Adrenal gland (tissue), 12 donors: ENCODE data around the gene CAMK2G. TPM values are rescaled to one million over a fixed set of nuclear protein-coding genes. Genes with fewer than 3 reads are reported as not detected.
A peak's percentile ranks its signal among the peaks of the same experiment; 100 is the strongest.

ENCODE experiments used
- DNase-seq, 7 donors: peaks; one replicate each; pipeline ENCODE4 v3.0.0-alpha.2; 2019 to 2020
- H3K27ac ChIP-seq, 5 donors: fragments of 200-600 bp; sonication (generic) in 4 of 5; 1 replicate in 3 of 5; 2 replicates in 2 of 5; pipeline versions ENCODE4 v1.5.1 to v1.8.0; 2016 to 2020; ENCODE audit warnings: mild to moderate bottlenecking in 1 of 5
- H3K27me3 ChIP-seq: fragments of 200-600 bp; 2 replicates; pipeline ENCODE4 v1.8.0; 2021
- H3K36me3 ChIP-seq, 2 donors: fragments of 200-600 bp; replicated peaks in 1 of 2; 1 replicate in 1 of 2; 2 replicates in 1 of 2; pipeline versions ENCODE4 v1.5.1 to v1.8.0; 2018 to 2022
- H3K4me1 ChIP-seq, 2 donors: fragments of 200-600 bp; replicated peaks in 1 of 2; 1 replicate in 1 of 2; 2 replicates in 1 of 2; pipeline versions ENCODE4 v1.5.1 to v1.8.0; 2018 to 2021
- H3K4me3 ChIP-seq, 4 donors: fragments of 200-600 bp; sonication (generic) in 3 of 4; one replicate each; pipeline ENCODE4 v1.5.1; 2016 to 2018
- H3K9me3 ChIP-seq, 3 donors: fragments of 200-600 bp; sonication (generic) in 1 of 3; replicated peaks in 1 of 3; 1 replicate in 2 of 3; 2 replicates in 1 of 3; pipeline versions ENCODE4 v1.5.1 to v1.8.0; 2016 to 2021
- POLR2A ChIP-seq, 2 donors: fragments of 450-650 bp; IDR thresholded peaks; one replicate each; pipeline ENCODE4 v1.6.1; 2017; ENCODE audit warnings: antibody characterized with exemption in 2 of 2, mild to moderate bottlenecking in 2 of 2, moderate library complexity in 1 of 2
- WGBS, 4 donors: extraction: QIAGEN DNeasy Blood & Tissue Kit in 2 of 4; methylation state at CpG; one replicate each; pipeline versions ENCODE4 v1.1.5 to v1.1.7; 2013 to 2017; 5-methylcytosine and 5-hydroxymethylcytosine counted together
- intact Hi-C, 2 donors: fragments of 100-400 bp; cut with DNase I; formaldehyde crosslinking; loops; one replicate each; pipeline versions ENCODE4 v1.14.1 to v1.15.0; 2022 to 2023
- polyA plus RNA-seq, 3 donors: library from polyadenylated mRNA; stranded (reverse); fragments of 200-250 nt in 2 of 3; fragments of 350-450 nt in 1 of 3; fragmentation: Illumina TruSeq in 1 of 3; extraction: RNeasy Lipid Tissue Mini Kit (QIAGEN cat#74804) in 1 of 3; gene quantifications; one replicate each; pipeline ENCODE4 v1.2.3, GENCODE V29; 2013 to 2014
- total RNA-seq, 9 donors: library from RNA; depleted of rRNA in 4 of 9; stranded (reverse); fragments of >200 nt in 4 of 9; fragments of 120-200 nt in 1 of 9; fragmentation: NEBNext Ultra II Directional in 1 of 9; extraction: Animal tissue kit (Norgen Biotek cat#: 25700) in 1 of 9; gene quantifications; one replicate each; pipeline versions ENCODE4 v1.1.0 to v1.2.4, GENCODE V29; 2013 to 2023
- TF ChIP-seq, protein P1 (sequence below), 6 experiments: fragments of 450-650 bp in 4 of 6; fragments of 200-600 bp in 2 of 6; sonication (generic) in 1 of 6; IDR thresholded peaks; 1 replicate in 5 of 6; 2 replicates in 1 of 6; pipeline versions ENCODE4 v1.5.1 to v1.8.0; 2016 to 2021; ENCODE audit warnings: antibody characterized with exemption in 6 of 6, mild to moderate bottlenecking in 2 of 6, moderate library complexity in 1 of 6
- donor health status: healthy with polysubstance abuse.
- donor health status: Bipolar disorder and iron deficiency.
- donor health status: DM: yes; HTN: yes; CAD: no.
- donor health status: DM: no; HTN: no; CAD: no.
- donor health status: DM: no; HTN: no; CAD: no.
- donor health status: DM: yes; HTN: yes; CAD: no.

Gene CAMK2G
- total and polyA plus RNA-seq, 12 donors = 12.7 to 27.3 (median 19.7) TPM

DNA sequence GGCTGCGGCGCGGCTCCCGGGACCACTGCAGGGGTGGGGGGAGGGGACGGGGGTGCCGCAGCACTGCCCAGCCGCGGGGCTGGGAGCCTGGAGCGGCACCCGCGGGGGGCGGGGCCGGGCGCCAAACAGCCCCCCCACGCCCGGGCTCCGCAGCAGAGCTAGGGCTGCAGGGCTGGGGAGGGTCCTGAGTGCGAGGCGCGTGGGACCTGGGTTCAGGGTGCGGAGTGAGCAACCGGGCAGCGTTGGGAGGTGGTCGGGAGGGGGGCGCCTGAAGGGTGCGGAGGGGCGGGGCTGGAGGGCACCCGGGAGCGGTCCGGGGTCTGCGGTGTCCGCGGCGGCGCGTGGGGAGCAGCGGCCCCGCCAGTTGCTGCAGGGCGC, 528 bp downstream of the CAMK2G start:
- TF ChIP-seq, protein P1, sequence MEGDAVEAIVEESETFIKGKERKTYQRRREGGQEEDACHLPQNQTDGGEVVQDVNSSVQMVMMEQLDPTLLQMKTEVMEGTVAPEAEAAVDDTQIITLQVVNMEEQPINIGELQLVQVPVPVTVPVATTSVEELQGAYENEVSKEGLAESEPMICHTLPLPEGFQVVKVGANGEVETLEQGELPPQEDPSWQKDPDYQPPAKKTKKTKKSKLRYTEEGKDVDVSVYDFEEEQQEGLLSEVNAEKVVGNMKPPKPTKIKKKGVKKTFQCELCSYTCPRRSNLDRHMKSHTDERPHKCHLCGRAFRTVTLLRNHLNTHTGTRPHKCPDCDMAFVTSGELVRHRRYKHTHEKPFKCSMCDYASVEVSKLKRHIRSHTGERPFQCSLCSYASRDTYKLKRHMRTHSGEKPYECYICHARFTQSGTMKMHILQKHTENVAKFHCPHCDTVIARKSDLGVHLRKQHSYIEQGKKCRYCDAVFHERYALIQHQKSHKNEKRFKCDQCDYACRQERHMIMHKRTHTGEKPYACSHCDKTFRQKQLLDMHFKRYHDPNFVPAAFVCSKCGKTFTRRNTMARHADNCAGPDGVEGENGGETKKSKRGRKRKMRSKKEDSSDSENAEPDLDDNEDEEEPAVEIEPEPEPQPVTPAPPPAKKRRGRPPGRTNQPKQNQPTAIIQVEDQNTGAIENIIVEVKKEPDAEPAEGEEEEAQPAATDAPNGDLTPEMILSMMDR (IDR thresholded peaks at IDR 0.05) = no peak
- TF ChIP-seq POLR2A (IDR thresholded peaks at IDR 0.05) = no peak
- Histone ChIP-seq H3K27ac (peak overlapping the region in 2 of 5 donors; percentile 26 to 82), H3K36me3 (no peaks in the 10 kb centered on the region), H3K4me3 (peak overlapping the region in 2 of 4 donors; percentile 62 to 98), H3K4me1 (peaks cover 0 to 15% of the 10 kb centered on the region in 2 donors), H3K27me3 (no peaks in the 10 kb centered on the region), H3K9me3 (no peaks in the 10 kb centered on the region)
- 0 to 1% (median 1%) methylated on average over 5 to 38 of the region's 39 CpGs for WGBS, 4 donors
- peak in 1 of 7 donors; percentile 39 for DNase-seq
- intact Hi-C loops = loop anchor here in 1 of 2 donors (10.0 kb wide), 1 partner anchor 59 kb away; the partner anchor contains the start of gene NDST2

DNA sequence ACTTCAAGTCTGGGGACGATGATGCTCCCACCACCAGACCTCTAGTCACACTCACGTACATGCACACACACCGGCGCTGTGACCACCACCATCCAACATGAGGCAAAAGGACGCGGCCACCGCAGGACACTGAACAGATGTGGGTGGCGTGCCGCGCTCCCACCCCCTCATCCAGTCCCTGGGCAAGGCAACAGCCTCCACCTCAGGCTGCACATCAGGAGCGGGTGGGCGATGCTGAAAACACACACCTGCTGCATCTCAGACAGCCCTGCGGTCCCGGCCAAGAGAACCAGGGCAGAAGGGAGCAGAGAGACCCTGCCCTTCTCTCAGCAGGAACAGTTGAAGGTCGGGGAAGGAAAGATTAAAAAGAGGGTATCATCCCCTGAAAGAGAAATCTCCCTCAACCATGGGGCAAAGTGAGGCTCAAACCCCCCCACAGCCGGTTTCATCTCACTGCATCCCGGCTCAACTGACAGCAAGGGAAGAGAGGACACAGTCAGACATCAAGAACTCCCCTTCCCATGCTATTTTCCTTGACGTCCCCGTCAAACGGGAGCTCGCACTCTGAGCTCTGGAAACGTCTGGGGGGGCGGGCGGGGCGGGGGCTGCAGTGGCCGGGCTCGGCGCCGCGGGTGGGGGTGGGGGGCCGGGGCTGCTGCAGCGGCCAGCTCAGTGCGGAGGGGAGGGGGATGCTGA, 1.1 kb downstream of the CAMK2G start:
- Histone ChIP-seq H3K36me3 (no peaks in the 10 kb centered on the region), H3K27ac (no peak overlapping the region), H3K4me1 (peaks cover 0 to 15% of the 10 kb centered on the region in 2 donors), H3K4me3 (peak overlapping the region in 1 of 4 donors; percentile 98), H3K27me3 (no peaks in the 10 kb centered on the region), H3K9me3 (no peaks in the 10 kb centered on the region)
- 35 to 71% (median 46%) methylated on average over 12 to 33 of the region's 33 CpGs for WGBS, 4 donors
- TF ChIP-seq, protein P1 (IDR thresholded peaks at IDR 0.05) = no peak
- no peak for TF ChIP-seq POLR2A (IDR thresholded peaks at IDR 0.05)
- intact Hi-C loops = loop anchor here in 1 of 2 donors (10.0 kb wide), 1 partner anchor 58 kb away; the partner anchor contains the start of gene NDST2
- no peak for DNase-seq

DNA sequence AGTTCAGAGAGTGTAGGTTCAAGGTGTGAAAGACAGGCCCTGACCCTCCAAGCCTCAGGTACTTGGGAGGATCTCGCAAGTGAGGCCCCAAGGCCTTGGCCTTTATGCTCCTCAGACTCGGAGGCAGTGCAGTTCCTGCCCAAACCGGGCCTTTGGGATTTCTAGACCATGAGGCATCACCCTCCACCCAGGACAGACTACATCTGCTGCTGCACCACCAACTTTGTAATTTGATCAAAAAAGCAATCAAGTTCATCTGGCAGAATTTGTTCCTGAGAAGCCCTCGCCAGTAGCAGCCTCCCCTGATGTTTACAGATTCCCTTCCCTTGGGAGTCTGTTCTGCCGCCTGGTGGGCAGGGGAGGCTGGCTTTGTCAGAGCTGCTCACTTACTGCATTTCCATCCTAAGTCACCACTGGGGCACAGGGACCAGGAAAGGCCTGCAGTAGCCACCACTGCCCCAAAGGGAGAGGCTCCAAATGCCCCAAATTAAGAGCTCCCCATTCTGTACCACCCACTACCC, 2.1 kb downstream of the CAMK2G start:
- TF ChIP-seq, protein P1 (IDR thresholded peaks at IDR 0.05) = peak in 2 of 6 experiments; percentile 22 to 23
- no peak for TF ChIP-seq POLR2A (IDR thresholded peaks at IDR 0.05)
- Histone ChIP-seq H3K36me3 (no peaks in the 10 kb centered on the region), H3K27ac (no peak overlapping the region), H3K4me3 (no peak overlapping the region), H3K9me3 (no peaks in the 10 kb centered on the region), H3K4me1 (peaks cover 0 to 16% of the 10 kb centered on the region in 2 donors), H3K27me3 (no peaks in the 10 kb centered on the region)
- 73 to 93% (median 80%) methylated on average over 4 to 5 of the region's 5 CpGs for WGBS, 4 donors
- intact Hi-C loops = loop anchor here in 1 of 2 donors (10.0 kb wide), 1 partner anchor 57 kb away; the partner anchor contains the start of gene NDST2
- peak in 1 of 7 donors; percentile 70 for DNase-seq

DNA sequence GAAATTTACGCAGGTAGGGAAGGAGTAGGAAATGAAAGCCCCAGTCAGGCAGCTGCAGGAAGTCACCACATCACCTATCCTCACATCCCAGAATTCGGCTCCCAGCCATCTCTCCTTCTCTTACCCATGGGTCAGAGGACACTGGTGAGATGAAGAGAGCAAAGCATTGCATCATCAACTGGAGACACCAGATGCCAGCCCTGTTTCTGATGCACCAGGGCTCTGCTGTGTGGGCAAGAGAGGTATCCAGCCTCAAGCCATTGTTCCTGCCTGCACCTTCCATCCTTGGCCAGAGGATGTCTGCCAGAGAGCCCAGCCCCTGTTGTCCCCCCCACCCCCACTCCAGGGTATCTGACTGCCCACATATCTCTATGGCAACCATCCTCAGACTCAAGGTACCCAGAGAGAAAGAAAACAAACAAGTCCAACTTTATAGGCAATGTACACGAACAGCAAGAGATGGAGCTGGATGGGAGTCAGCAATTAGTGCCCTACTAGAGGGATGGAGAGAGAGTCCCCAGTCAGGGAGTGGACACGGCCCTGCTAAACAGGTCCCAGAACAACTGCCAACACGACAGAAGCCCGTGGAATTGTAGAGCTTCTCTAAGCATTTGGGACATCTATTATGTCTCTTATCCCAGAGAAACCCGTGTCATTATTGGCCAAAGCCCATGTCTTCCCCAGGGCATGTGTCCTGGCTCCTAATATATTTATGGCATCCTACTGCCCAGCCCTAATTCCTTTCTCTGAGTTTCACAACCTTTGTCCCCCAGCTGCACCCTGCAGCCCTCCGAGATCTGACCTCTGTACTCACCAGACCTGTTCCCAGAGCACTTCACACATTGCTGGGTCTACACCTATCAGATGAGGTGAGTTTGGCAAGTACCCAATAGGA, 2.8 kb downstream of the CAMK2G start:
- H3K36me3 ChIP-seq = no peaks in the 10 kb centered on the region
- no peak for DNase-seq
- TF ChIP-seq POLR2A (IDR thresholded peaks at IDR 0.05) = no peak
- TF ChIP-seq, protein P1 (IDR thresholded peaks at IDR 0.05) = no peak
- H3K4me1 ChIP-seq = peaks cover 0 to 21% of the 10 kb centered on the region in 2 donors
- WGBS, 4 donors = 81 to 88% (median 85%) methylated on average over 8 of the region's 8 CpGs
- H3K9me3 ChIP-seq = no peaks in the 10 kb centered on the region
- H3K27me3 ChIP-seq = no peaks in the 10 kb centered on the region
- H3K27ac ChIP-seq = no peak overlapping the region
- H3K4me3 ChIP-seq = no peak overlapping the region
- intact Hi-C loops = loop anchor here in 1 of 2 donors (10.0 kb wide), 1 partner anchor 57 kb away; the partner anchor contains the start of gene NDST2
